Liver (tissue), 9 donors: ENCODE measurements around the gene GLRA3. TPM values are rescaled to one million over a fixed set of nuclear protein-coding genes. Genes with fewer than 3 reads are reported as not detected.

ENCODE experiments used
- DNase-seq: peaks from one replicate; pipeline ENCODE4 v3.0.0-alpha.2; 2017; ENCODE audit warnings: low spot score
- H3K27ac ChIP-seq, 2 donors: one replicate each; pipeline ENCODE4 v1.7.0; 2013; ENCODE audit warnings: inconsistent platforms in 2 of 2, low read length in 2 of 2, control low read depth in 1 of 2, low read depth in 1 of 2, mild to moderate bottlenecking in 1 of 2
- H3K27me3 ChIP-seq, 4 donors: one replicate each; pipeline versions ENCODE4 v1.6.1 to v1.7.0; 2013; ENCODE audit warnings: low read length in 3 of 4, inconsistent platforms in 1 of 4, mild to moderate bottlenecking in 1 of 4, moderate library complexity in 1 of 4; ENCODE audit not compliant: control insufficient read depth in 4 of 4, insufficient read depth in 4 of 4
- H3K36me3 ChIP-seq, 4 donors: one replicate each; pipeline versions ENCODE4 v1.6.1 to v1.7.0; 2013; ENCODE audit warnings: low read length in 3 of 4, mild to moderate bottlenecking in 3 of 4, low read depth in 1 of 4, moderate library complexity in 1 of 4; ENCODE audit not compliant: control insufficient read depth in 4 of 4, insufficient read depth in 3 of 4
- H3K4me1 ChIP-seq, 4 donors: one replicate each; pipeline versions ENCODE4 v1.6.1 to v1.7.0; 2013; ENCODE audit warnings: low read length in 3 of 4, mild to moderate bottlenecking in 3 of 4, moderate library complexity in 1 of 4; ENCODE audit not compliant: control insufficient read depth in 4 of 4, insufficient read depth in 4 of 4
- H3K4me3 ChIP-seq, 3 donors: one replicate each; pipeline versions ENCODE4 v1.6.1 to v1.7.0; 2013; ENCODE audit warnings: low read length in 3 of 3, control low read depth in 1 of 3, low read depth in 1 of 3, mild to moderate bottlenecking in 1 of 3
- H3K9ac ChIP-seq, 2 donors: one replicate each; pipeline ENCODE4 v1.7.0; 2013; ENCODE audit warnings: low read length in 2 of 2, mild to moderate bottlenecking in 2 of 2, moderate library complexity in 2 of 2, control low read depth in 1 of 2, low read depth in 1 of 2
- H3K9me3 ChIP-seq, 4 donors: one replicate each; pipeline versions ENCODE4 v1.6.1 to v1.7.0; 2013; ENCODE audit warnings: low read length in 3 of 4; ENCODE audit not compliant: control insufficient read depth in 4 of 4
- ATF3 ChIP-seq: IDR thresholded peaks from 2 replicates; pipeline ENCODE4 v1.6.1; 2016; ENCODE audit warnings: antibody characterized with exemption
- FOXA1 ChIP-seq: IDR thresholded peaks from 2 replicates; pipeline ENCODE4 v1.6.1; 2016; ENCODE audit warnings: antibody characterized with exemption
- GABPA ChIP-seq, 2 donors: IDR thresholded peaks in 1 of 2; conservative IDR thresholded peaks in 1 of 2; 2 replicates each; pipeline ENCODE4 v1.6.1; 2016; ENCODE audit warnings: antibody characterized with exemption in 2 of 2, mild to moderate bottlenecking in 1 of 2, moderate library complexity in 1 of 2
- HNF4G ChIP-seq: IDR thresholded peaks from 2 replicates; pipeline ENCODE4 v1.6.1; 2016; ENCODE audit warnings: antibody characterized with exemption
- JUND ChIP-seq, 2 donors: IDR thresholded peaks; 2 replicates each; pipeline ENCODE4 v1.6.1; 2016; ENCODE audit warnings: antibody characterized with exemption in 2 of 2
- MAX ChIP-seq: IDR thresholded peaks from 2 replicates; pipeline ENCODE4 v1.6.1; 2016; ENCODE audit warnings: antibody characterized with exemption
- NR2F2 ChIP-seq: IDR thresholded peaks from 2 replicates; pipeline ENCODE4 v1.6.1; 2016; ENCODE audit warnings: antibody characterized with exemption
- RAD21 ChIP-seq, 2 donors: IDR thresholded peaks; 2 replicates each; pipeline ENCODE4 v1.6.1; 2016; ENCODE audit warnings: antibody characterized with exemption in 2 of 2, mild to moderate bottlenecking in 2 of 2
- RXRA ChIP-seq, 2 donors: IDR thresholded peaks; 2 replicates each; pipeline ENCODE4 v1.6.1; 2017 to 2018; ENCODE audit warnings: antibody characterized with exemption in 2 of 2, mild to moderate bottlenecking in 1 of 2
- SP1 ChIP-seq: IDR thresholded peaks from 2 replicates; pipeline ENCODE4 v1.6.1; 2018; ENCODE audit warnings: antibody characterized with exemption, mild to moderate bottlenecking
- TAF1 ChIP-seq: conservative IDR thresholded peaks from 2 replicates; pipeline ENCODE4 v1.6.1; 2016; ENCODE audit warnings: antibody characterized with exemption, mild to moderate bottlenecking
- YY1 ChIP-seq: IDR thresholded peaks from 2 replicates; pipeline ENCODE4 v1.6.1; 2016; ENCODE audit warnings: antibody characterized with exemption, mild to moderate bottlenecking
- WGBS: extraction: QIAGEN DNeasy Blood & Tissue Kit; methylation state at CpG from one replicate; pipeline ENCODE4 v1.1.7; 2013; 5-methylcytosine and 5-hydroxymethylcytosine counted together
- polyA plus RNA-seq, 2 donors: library from polyadenylated mRNA; stranded (reverse) in 1 of 2; unstranded in 1 of 2; fragments of 200-250 nt in 1 of 2; fragments of >200 nt in 1 of 2; fragmentation: Nextera tagmentation in 1 of 2; extraction: Ambion mirVana in 1 of 2; gene quantifications; one replicate each; pipeline versions ENCODE4 v1.2.1 to v1.2.3, GENCODE V29; 2013 to 2015
- total RNA-seq, 2 donors: library from RNA; depleted of rRNA; stranded (reverse); fragments of >200 nt; gene quantifications; one replicate each; pipeline ENCODE4 v1.2.3, GENCODE V29; 2014
- TF ChIP-seq, protein P1 (sequence below): IDR thresholded peaks from 2 replicates; pipeline ENCODE4 v1.6.1; 2016; ENCODE audit warnings: antibody characterized with exemption
- TF ChIP-seq, protein P2 (sequence below): fragments of 150-350 bp; IDR thresholded peaks from 2 replicates; pipeline ENCODE4 v1.5.1; 2017; ENCODE audit warnings: improper control_type of control experiment, low read depth, low read length; ENCODE audit not compliant: missing input control
- TF ChIP-seq, protein P3 (sequence below): IDR thresholded peaks from 2 replicates; pipeline ENCODE4 v1.6.1; 2016; ENCODE audit warnings: antibody characterized with exemption, mild to moderate bottlenecking
- donor health status: healthy.
- donor health status: healthy.
- donor health status: healthy.
- donor health status: healthy.
- donor health status: healthy.

Gene GLRA3
- total and polyA plus RNA-seq, 4 donors = not detected

GRCh38 chr4:174859904-174860303 lies 30.9 kb upstream of the GLRA3 start:
- WGBS = 51% methylated on average over 2 of the region's 2 CpGs
- H3K36me3 ChIP-seq = no peaks in the 10 kb centered on the region

GRCh38 chr4:174856926-174857800 lies 28.1 kb upstream of the GLRA3 start:
- Histone ChIP-seq H3K36me3 (no peaks in the 10 kb centered on the region), H3K4me1 (no peaks in the 10 kb centered on the region), H3K9me3 (no peaks in the 10 kb centered on the region), H3K4me3 (no peak overlapping the region), H3K27me3 (no peaks in the 10 kb centered on the region), H3K27ac (no peak overlapping the region), H3K9ac (no peak overlapping the region)
- DNase-seq = no peak
- WGBS = 51% methylated on average over 3 of the region's 3 CpGs
- no peak for TF ChIP-seq NR2F2
- no peak for TF ChIP-seq RAD21 (IDR thresholded peaks at IDR 0.05)
- TF ChIP-seq, protein P1, sequence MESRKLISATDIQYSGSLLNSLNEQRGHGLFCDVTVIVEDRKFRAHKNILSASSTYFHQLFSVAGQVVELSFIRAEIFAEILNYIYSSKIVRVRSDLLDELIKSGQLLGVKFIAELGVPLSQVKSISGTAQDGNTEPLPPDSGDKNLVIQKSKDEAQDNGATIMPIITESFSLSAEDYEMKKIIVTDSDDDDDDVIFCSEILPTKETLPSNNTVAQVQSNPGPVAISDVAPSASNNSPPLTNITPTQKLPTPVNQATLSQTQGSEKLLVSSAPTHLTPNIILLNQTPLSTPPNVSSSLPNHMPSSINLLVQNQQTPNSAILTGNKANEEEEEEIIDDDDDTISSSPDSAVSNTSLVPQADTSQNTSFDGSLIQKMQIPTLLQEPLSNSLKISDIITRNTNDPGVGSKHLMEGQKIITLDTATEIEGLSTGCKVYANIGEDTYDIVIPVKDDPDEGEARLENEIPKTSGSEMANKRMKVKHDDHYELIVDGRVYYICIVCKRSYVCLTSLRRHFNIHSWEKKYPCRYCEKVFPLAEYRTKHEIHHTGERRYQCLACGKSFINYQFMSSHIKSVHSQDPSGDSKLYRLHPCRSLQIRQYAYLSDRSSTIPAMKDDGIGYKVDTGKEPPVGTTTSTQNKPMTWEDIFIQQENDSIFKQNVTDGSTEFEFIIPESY = no peak
- TF ChIP-seq, protein P2, sequence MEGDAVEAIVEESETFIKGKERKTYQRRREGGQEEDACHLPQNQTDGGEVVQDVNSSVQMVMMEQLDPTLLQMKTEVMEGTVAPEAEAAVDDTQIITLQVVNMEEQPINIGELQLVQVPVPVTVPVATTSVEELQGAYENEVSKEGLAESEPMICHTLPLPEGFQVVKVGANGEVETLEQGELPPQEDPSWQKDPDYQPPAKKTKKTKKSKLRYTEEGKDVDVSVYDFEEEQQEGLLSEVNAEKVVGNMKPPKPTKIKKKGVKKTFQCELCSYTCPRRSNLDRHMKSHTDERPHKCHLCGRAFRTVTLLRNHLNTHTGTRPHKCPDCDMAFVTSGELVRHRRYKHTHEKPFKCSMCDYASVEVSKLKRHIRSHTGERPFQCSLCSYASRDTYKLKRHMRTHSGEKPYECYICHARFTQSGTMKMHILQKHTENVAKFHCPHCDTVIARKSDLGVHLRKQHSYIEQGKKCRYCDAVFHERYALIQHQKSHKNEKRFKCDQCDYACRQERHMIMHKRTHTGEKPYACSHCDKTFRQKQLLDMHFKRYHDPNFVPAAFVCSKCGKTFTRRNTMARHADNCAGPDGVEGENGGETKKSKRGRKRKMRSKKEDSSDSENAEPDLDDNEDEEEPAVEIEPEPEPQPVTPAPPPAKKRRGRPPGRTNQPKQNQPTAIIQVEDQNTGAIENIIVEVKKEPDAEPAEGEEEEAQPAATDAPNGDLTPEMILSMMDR = no peak
- TF ChIP-seq JUND (IDR thresholded peaks at IDR 0.05) = no peak
- TF ChIP-seq, protein P3, sequence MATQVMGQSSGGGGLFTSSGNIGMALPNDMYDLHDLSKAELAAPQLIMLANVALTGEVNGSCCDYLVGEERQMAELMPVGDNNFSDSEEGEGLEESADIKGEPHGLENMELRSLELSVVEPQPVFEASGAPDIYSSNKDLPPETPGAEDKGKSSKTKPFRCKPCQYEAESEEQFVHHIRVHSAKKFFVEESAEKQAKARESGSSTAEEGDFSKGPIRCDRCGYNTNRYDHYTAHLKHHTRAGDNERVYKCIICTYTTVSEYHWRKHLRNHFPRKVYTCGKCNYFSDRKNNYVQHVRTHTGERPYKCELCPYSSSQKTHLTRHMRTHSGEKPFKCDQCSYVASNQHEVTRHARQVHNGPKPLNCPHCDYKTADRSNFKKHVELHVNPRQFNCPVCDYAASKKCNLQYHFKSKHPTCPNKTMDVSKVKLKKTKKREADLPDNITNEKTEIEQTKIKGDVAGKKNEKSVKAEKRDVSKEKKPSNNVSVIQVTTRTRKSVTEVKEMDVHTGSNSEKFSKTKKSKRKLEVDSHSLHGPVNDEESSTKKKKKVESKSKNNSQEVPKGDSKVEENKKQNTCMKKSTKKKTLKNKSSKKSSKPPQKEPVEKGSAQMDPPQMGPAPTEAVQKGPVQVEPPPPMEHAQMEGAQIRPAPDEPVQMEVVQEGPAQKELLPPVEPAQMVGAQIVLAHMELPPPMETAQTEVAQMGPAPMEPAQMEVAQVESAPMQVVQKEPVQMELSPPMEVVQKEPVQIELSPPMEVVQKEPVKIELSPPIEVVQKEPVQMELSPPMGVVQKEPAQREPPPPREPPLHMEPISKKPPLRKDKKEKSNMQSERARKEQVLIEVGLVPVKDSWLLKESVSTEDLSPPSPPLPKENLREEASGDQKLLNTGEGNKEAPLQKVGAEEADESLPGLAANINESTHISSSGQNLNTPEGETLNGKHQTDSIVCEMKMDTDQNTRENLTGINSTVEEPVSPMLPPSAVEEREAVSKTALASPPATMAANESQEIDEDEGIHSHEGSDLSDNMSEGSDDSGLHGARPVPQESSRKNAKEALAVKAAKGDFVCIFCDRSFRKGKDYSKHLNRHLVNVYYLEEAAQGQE = no peak
- no peak for TF ChIP-seq RXRA (IDR thresholded peaks at IDR 0.05)
- no peak for TF ChIP-seq SP1
- no peak for TF ChIP-seq MAX
- TF ChIP-seq HNF4G = no peak

More at GRCh38 chr4:174859904-174860303, 30.9 kb upstream of the GLRA3 start:
- Histone ChIP-seq H3K9me3 (no peaks in the 10 kb centered on the region), H3K4me1 (no peaks in the 10 kb centered on the region), H3K27me3 (no peaks in the 10 kb centered on the region), H3K4me3 (no peak overlapping the region), H3K9ac (no peak overlapping the region), H3K27ac (no peak overlapping the region)
- DNase-seq = no peak
- TF ChIP-seq YY1 (no peak), ATF3 (no peak), JUND (IDR thresholded peaks at IDR 0.05) (no peak), HNF4G (no peak), GABPA (IDR thresholded peaks at IDR 0.05 in 1 of 2, conservative IDR thresholded peaks at IDR 0.05 in 1 of 2) (no peak), TAF1 (no peak), NR2F2 (no peak), MAX (no peak), FOXA1 (no peak)
- TF ChIP-seq, protein P2 = no peak
- TF ChIP-seq, protein P1 = no peak
